NCI-H2081 (cell line): ENCODE data around the gene EPHA10.

ENCODE experiments used
- DNase-seq, 2 experiments: peaks; one replicate each; lab custom pipeline; 2025; lab: John Stamatoyannopoulos, UW

Gene EPHA10

GRCh38 chr1:37673920-37674319, 91.0 kb downstream of the EPHA10 start:
- DNase-seq, result no peak

- no peak for DNase-seq
Measured at GRCh38 chr1:37672136-37672870, 92.6 kb downstream of the EPHA10 start.

- no peak for DNase-seq
Measured at GRCh38 chr1:37671261-37671660, 93.7 kb downstream of the EPHA10 start.

GRCh38 chr1:37670133-37670532, 94.8 kb downstream of the EPHA10 start:
- no peak for DNase-seq

DNA sequence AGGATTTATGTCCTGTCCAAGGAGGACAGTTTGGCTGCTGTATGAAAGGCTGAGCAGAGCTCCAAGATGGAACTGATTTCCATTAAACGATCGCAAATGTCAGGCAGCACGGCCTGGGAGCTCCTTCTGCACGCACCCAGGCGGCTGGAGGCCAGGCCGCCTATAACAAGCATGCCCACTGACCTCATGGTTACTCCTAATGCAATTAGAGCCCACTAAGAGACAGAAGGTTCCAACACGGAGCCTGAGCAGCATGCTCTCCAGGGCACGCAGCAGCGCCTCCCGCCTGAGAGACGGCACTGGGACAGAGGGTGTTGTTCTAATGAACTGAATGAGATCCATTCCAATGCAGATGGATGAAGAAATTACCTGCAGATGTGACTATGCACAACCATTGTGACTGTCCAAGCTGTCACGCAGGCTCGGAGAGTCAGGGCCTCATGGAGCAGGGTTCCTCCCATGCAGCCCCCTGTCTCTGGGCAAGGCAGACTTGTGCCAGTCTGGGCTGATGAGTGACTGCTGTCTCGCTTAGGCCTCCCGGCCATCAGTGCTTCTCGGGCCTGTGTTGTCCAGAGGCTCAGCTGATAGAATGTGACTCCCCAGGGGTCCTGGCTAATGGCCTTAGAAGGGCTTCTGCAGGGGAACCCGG, 97.8 kb downstream of the EPHA10 start:
- no peak for DNase-seq

DNA sequence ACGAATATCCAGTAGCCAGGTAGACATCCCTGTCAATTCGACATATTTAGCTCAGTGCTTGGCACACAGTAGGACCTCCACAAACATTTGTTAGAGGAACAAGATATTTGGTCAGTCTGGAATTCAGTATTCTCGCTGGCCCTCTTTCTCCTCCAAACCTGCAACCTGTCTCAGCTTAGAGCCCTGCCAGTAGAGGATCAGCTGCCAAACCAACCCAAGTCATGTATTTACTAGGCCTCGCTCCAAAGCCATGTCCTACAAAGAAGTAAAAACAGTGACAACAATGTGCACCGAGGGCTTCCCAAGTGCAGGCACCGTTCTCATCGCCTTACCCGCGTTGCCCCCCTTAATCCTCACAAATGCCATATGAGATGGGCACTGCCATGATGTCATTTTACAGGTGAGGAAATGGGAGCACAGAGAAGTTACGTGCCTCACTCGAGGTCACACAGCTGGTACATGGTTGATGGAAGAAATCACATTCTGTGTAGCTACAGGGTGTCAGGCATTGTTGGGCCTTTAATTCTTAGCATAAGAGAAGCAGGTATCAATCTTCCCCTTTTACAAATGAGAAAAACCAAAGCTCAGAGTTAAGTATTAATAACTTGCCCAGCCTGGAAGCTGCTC, 98.6 kb downstream of the EPHA10 start:
- no peak for DNase-seq
